Upper lobe of left lung (tissue), 4 donors: Measurements from ENCODE around the gene CKM.

Experiments
- CTCF ChIP-seq, 6 experiments: fragments of 450-650 bp in 4 of 6; fragments of 200-600 bp in 2 of 6; sonication (generic) in 2 of 6; IDR thresholded peaks; one replicate each; pipeline ENCODE4 v1.5.1; 2016 to 2019; ENCODE audit warnings: antibody characterized with exemption in 6 of 6
- POLR2AphosphoS5 ChIP-seq, 2 donors: sonication (generic); formaldehyde crosslinking; IDR thresholded peaks; one replicate each; pipeline ENCODE4 v1.5.1; 2017; ENCODE audit warnings: antibody characterized with exemption in 2 of 2

- TF ChIP-seq POLR2AphosphoS5 (IDR thresholded peaks at IDR 0.05), result no peak
- TF ChIP-seq CTCF (IDR thresholded peaks at IDR 0.05), result no peak
Observed at GRCh38 chr19:45262570-45262969, 60.1 kb downstream of the CKM start.
